Keratinocyte (primary cell): Measurements from ENCODE around the gene AAMP. TPM values are rescaled to one million over a fixed set of nuclear protein-coding genes. Genes with fewer than 3 reads are reported as not detected.

Experiments used
- DNase-seq: peaks from one replicate; pipeline ENCODE4 v3.0.0-alpha.2; 2011; ENCODE audit warnings: low read depth, missing footprints, low spot score
- FAIRE-seq: peaks from 2 replicates; lab custom pipeline; 2011; peaks lifted over from hg19 to GRCh38; lab: Jason Lieb, UNC
- H2AFZ ChIP-seq: 2 replicates; pipeline ENCODE4 v1.6.0; 2012; ENCODE audit warnings: low read length, control low read depth, inconsistent platforms; ENCODE audit not compliant: control insufficient read depth
- H3K27ac ChIP-seq: 2 replicates; pipeline ENCODE4 v1.5.1; 2011; ENCODE audit warnings: low read length; ENCODE audit not compliant: control insufficient read depth, insufficient read depth
- H3K27me3 ChIP-seq: 3 replicates; pipeline ENCODE4 v1.6.0; 2011; ENCODE audit warnings: low read length; ENCODE audit not compliant: control insufficient read depth, insufficient read depth; ENCODE audit errors: extremely low read depth
- H3K36me3 ChIP-seq, 2 experiments: 2 replicates in 1 of 2; 3 replicates in 1 of 2; pipeline ENCODE4 v1.5.1; 2011; ENCODE audit warnings: low read length in 2 of 2, mild to moderate bottlenecking in 1 of 2; ENCODE audit not compliant: control insufficient read depth in 2 of 2, insufficient read depth in 2 of 2; ENCODE audit errors: extremely low read depth in 1 of 2
- H3K4me1 ChIP-seq: 3 replicates; pipeline ENCODE4 v1.5.1; 2011; ENCODE audit warnings: low read length; ENCODE audit not compliant: control insufficient read depth, insufficient read depth; ENCODE audit errors: extremely low read depth
- H3K4me2 ChIP-seq: 3 replicates; pipeline ENCODE4 v1.6.0; 2011; ENCODE audit warnings: low read depth, low read length; ENCODE audit not compliant: control insufficient read depth, insufficient read depth; ENCODE audit errors: extremely low read depth
- H3K4me3 ChIP-seq, 3 experiments: fragments of 200-600 bp in 1 of 3; sonication (generic) in 1 of 3; 2 replicates in 2 of 3; 3 replicates in 1 of 3; pipeline ENCODE4 v1.5.1; 2011 to 2016; ENCODE audit warnings: low read length in 3 of 3, mild to moderate bottlenecking in 3 of 3, control low read depth in 2 of 3, inconsistent platforms in 1 of 3, low read depth in 1 of 3, mixed read lengths in 1 of 3, mixed run types in 1 of 3, moderate library complexity in 1 of 3; ENCODE audit not compliant: control insufficient read depth in 2 of 3, insufficient read depth in 2 of 3; ENCODE audit errors: extremely low read depth in 1 of 3
- H3K79me2 ChIP-seq: 2 replicates; pipeline ENCODE4 v1.6.0; 2012; ENCODE audit warnings: low read length; ENCODE audit not compliant: control insufficient read depth, insufficient read depth
- H3K9ac ChIP-seq: 3 replicates; pipeline ENCODE4 v1.6.0; 2011; ENCODE audit warnings: low read length; ENCODE audit not compliant: control insufficient read depth, insufficient read depth; ENCODE audit errors: extremely low read depth
- H3K9me1 ChIP-seq: 3 replicates; pipeline ENCODE4 v1.6.0; 2011; ENCODE audit warnings: low read length; ENCODE audit not compliant: control insufficient read depth, insufficient read depth; ENCODE audit errors: extremely low read depth
- H3K9me3 ChIP-seq: 2 replicates; pipeline ENCODE4 v1.5.1; 2012; ENCODE audit warnings: low read depth, low read length; ENCODE audit not compliant: control insufficient read depth
- H4K20me1 ChIP-seq: 3 replicates; pipeline ENCODE4 v1.6.0; 2011; ENCODE audit warnings: low read length; ENCODE audit not compliant: control insufficient read depth, insufficient read depth; ENCODE audit errors: extremely low read depth
- CTCF ChIP-seq, 3 experiments: IDR thresholded peaks in 1 of 3; conservative IDR thresholded peaks in 1 of 3; optimal IDR thresholded peaks in 1 of 3; 2 replicates in 2 of 3; 3 replicates in 1 of 3; pipeline versions ENCODE3 to v1.5.1; 2011; ENCODE audit warnings: low read length in 3 of 3, mild to moderate bottlenecking in 3 of 3, moderate library complexity in 2 of 3, control low read depth in 1 of 3, inconsistent platforms in 1 of 3; ENCODE audit not compliant: insufficient read depth in 2 of 3; ENCODE audit errors: extremely low read depth in 1 of 3
- EZH2 ChIP-seq: IDR thresholded peaks from one replicate; pipeline ENCODE4 v1.6.1; 2012; ENCODE audit warnings: inconsistent platforms, mild to moderate bottlenecking, low read length, moderate library complexity
- dilution Hi-C: fragments of 300-500 bp; cut with MboI; formaldehyde crosslinking; loops from one replicate; pipeline ENCODE4 v1.7.0; 2020; ENCODE audit warnings: low sequenced_read_pairs; ENCODE audit not compliant: extremely low pct_ligation_motif_present
- polyA plus RNA-seq, 5 experiments: library from polyadenylated mRNA; depleted of rRNA in 3 of 5; stranded (reverse) in 3 of 5; stranded (forward) in 1 of 5; unstranded in 1 of 5; fragments of >200 nt; gene quantifications; 1 replicate in 1 of 5; 2 replicates in 3 of 5; 3 replicates in 1 of 5; pipeline versions ENCODE4 v1.2.1 to v1.2.3, GENCODE V29; 2011 to 2012; ENCODE audit warnings: missing spikeins in 2 of 5, low read depth in 1 of 5, low replicate concordance in 1 of 5

The AAMP gene
- polyA plus RNA-seq, 1 donor (not counting 4 experiments of a cell fraction or from before 2014, with no cell fraction given) = 78.4 TPM

DNA sequence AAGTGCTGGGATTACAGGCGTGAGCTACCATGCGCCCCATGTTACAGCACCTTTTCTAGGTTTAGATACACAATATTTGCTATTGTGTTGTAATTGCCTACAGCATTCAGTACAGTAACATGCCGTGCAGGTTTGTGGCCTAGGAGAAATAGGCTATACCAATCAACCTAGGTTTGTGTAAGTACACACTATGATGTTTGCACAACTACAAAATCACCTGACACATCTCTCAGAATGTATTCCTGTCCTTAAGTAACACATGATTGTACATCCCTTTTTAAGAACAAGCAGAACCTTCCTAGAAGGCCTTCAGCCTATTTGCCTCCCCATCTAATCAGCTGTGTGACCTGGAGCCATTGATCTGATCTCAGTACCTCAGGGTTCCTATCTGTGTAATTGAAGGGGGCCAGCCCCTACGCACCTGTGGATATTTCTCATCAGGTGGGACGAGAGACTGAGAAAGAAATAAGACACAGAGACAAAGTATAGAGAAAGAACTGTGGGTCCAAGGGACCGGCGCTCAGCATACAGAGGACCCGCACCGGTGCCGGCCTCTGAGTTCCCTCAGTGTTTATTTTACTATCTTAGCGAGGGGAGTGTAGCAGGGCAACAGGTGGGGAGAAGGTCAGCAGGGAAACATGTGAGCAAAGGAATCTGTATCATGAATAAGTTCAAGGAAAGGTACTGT, 41.1 kb upstream of the AAMP start:
- H4K20me1 ChIP-seq = no peaks in the 10 kb centered on the region
- TF ChIP-seq CTCF (optimal IDR thresholded peaks at IDR 0.05 in 1 of 3, IDR thresholded peaks at IDR 0.05 in 1 of 3, conservative IDR thresholded peaks at IDR 0.05 in 1 of 3; ENCODE audit: extremely low read depth in 1 of 3, insufficient read depth in 2 of 3, low read length in 3 of 3) (no peak), EZH2 (no peak)
- H2AFZ ChIP-seq = no peak overlapping the region
- H3K79me2 ChIP-seq = no peaks in the 10 kb centered on the region
- H3K9me3 ChIP-seq = no peaks in the 10 kb centered on the region
- DNase-seq = no peak
- H3K4me2 ChIP-seq = no peak overlapping the region
- no peak overlapping the region for H3K27ac ChIP-seq
- H3K9me1 ChIP-seq = peaks cover 3% of the 10 kb centered on the region
- H3K4me3 ChIP-seq = no peak overlapping the region
- H3K9ac ChIP-seq = no peak overlapping the region
- dilution Hi-C loops = no loop called here
- no peaks in the 10 kb centered on the region for H3K27me3 ChIP-seq
- no peaks in the 10 kb centered on the region for H3K4me1 ChIP-seq
- H3K36me3 ChIP-seq = no peaks in the 10 kb centered on the region
- no peak for FAIRE-seq

DNA sequence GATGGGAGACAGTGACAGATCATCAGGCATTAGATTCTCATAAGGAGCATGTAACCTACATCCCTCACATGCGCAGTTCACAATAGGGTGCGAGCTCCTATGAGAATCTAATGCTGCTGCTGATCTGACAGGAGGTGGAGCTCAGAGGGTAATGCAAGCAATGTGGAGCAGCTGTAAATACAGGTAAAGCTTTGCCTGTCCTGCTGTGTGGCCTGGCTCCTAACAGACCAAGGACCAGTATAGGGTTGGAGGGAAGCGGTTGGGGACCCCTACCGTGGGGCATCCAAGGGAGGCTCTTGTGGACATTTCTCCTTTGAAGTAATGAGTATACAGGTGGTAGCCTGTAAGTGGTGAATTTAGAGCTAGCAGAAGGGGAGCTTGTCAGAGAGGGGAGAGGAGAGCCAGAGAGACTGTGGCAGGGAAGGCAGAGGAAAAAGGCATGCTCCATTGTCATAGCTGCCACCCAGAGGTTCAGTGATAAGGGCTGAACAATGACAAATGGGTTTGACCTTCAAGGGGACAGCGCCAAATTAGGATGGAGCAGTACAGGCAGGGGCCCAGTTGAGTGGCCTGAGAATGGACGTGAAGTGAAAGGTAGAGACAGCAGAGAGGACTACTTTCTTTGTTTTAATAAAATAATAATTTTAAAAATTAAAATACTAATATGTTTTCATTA, 37.6 kb upstream of the AAMP start:
- dilution Hi-C loops = no loop called here
- H3K4me1 ChIP-seq = no peaks in the 10 kb centered on the region
- no peaks in the 10 kb centered on the region for H4K20me1 ChIP-seq
- TF ChIP-seq CTCF (optimal IDR thresholded peaks at IDR 0.05 in 1 of 3, IDR thresholded peaks at IDR 0.05 in 1 of 3, conservative IDR thresholded peaks at IDR 0.05 in 1 of 3; ENCODE audit: extremely low read depth in 1 of 3, insufficient read depth in 2 of 3, low read length in 3 of 3) = no peak
- no peak for TF ChIP-seq EZH2
- no peak for DNase-seq
- no peaks in the 10 kb centered on the region for H3K36me3 ChIP-seq
- no peaks in the 10 kb centered on the region for H3K9me3 ChIP-seq
- H3K27ac ChIP-seq = no peak overlapping the region
- no peak overlapping the region for H3K9ac ChIP-seq
- FAIRE-seq = no peak
- no peak overlapping the region for H2AFZ ChIP-seq
- no peak overlapping the region for H3K4me3 ChIP-seq
- no peaks in the 10 kb centered on the region for H3K27me3 ChIP-seq
- H3K4me2 ChIP-seq = no peak overlapping the region
- H3K79me2 ChIP-seq = no peaks in the 10 kb centered on the region
- H3K9me1 ChIP-seq = no peaks in the 10 kb centered on the region
